RPMI7951 (cell line): ENCODE measurements around the gene DMD. TPM values are rescaled to one million over a fixed set of nuclear protein-coding genes. Genes with fewer than 3 reads are reported as not detected.
"Not testable (repeated sequence)": the region's sequence is repeated elsewhere in the genome, so short reads cannot be mapped to it uniquely, and the experiment has no call there.

Experiments
- DNase-seq: peaks from one replicate; pipeline ENCODE4 v3.0.0-alpha.2; 2012; ENCODE audit warnings: low read depth
- total RNA-seq: library from RNA; depleted of rRNA; stranded (reverse); fragments of >200 nt; shearing (Covaris generic); gene quantifications from 2 replicates; pipeline ENCODE4 v1.2.3, GENCODE V29; 2014

Gene DMD
- total RNA-seq, 1 experiment from 2014 or later = 2.0 TPM

DNA sequence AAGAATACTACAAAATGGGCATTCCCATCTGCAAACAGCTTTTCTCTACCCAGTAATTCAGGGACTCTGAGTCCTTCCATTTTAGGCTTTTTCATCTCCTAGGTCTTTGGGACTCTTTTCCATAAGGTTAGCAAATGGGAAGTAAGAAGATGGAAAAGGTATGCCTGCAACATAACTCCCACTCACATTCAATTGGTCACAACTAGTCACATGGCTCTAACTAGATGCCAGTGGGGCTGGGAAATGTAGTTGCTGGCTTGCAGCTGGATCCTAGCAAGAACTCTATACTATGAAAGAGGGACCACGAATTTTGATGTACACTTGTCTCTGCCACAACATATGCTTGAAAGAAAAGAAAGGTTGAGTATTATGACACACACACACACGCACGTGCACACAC lies 1184.6 kb downstream of the DMD start:
- no peak for DNase-seq

DNA sequence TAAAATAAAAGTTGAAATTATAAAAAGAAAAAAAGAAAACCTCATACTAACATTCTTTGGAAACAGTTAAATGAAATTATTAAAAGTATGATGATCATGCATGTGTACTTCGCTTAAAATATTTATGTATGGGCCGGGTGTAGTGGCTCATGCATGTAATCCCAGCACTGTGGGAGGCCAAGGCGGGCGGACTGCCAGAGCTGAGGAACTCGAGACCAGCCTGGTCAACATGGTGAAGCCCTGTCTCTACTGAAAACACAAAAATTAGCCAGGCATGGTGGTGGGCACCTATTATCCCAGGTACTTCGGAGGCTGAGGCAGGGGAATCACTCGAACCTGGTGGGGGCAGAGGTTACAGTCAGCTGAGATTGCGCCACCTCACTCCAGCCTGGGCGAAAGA lies 1187.3 kb downstream of the DMD start:
- DNase-seq = no peak

DNA sequence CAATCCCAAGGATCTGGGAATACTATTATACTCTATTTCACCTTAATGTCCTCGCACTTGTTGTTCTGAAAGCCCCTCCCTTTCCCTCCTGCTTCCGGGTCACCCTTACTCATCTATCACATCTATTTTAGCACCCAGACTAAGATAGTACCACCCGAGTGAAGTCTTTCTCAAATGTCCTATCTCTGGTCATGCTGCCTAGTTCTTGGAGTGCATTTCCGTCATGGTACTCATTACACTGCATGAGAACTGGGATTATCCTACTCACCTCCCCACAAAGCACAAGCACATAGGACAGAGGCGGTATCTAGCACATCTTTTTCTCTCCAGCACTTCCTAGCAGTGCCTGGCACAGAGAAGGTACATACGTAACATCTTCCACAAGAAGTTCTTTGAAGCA lies 1195.2 kb downstream of the DMD start:
- DNase-seq = no peak

DNA sequence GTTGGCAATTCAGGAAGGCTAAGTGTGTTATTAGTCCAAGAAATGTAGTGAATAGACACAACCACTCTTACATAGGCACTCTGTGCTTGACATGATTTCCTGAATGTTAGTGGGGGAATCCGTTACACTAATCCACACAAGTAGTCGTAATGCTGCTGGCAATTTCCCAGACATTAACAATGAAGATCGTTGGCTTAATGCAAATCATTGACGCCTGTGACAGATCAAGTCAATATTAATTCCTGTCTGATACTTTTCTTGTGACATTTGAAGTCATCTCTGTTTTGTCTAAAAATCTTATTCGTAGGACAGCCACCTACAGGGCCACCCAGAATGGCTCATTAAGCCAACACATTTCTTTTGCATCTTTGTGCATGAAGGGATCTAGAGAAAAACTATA lies 1200.4 kb downstream of the DMD start:
- DNase-seq = no peak

DNA sequence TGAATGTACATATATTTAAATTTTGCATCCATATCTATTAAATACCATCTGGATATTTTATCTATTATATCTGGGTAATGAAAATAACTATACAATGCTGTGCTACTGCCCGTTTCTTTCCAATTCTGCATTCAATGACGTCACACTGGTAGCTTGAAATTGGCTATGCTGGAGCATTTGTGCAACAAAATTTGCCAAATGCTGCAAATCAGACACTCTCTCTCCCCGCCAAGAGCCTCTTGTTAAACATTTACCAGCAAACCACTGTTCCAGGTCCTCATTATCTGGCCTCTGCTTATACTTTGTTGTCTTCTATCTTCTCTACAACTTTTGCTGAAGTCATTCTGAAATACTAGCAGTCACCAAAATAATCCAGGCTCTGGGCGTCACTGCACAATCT lies 1201.1 kb downstream of the DMD start:
- no peak for DNase-seq

DNA sequence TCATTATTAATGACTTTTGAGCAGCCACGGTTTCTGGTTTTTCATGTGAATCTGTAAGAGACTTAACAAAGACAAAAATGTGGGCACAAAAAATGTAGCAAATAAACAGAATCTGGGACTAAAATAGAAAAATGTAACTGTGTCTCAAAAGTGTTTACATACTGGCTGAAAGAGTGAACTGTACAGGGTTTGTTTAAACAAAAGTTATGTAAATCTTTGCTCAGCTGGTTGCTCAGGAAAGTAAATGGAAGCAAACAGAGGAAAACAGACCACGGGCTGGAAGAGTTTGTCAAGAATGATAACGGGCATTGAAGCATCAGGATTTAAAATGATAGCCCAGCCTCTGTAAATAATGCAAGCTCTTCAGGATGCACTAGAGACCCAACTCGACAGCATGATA lies 1217.7 kb downstream of the DMD start:
- no peak for DNase-seq

DNA sequence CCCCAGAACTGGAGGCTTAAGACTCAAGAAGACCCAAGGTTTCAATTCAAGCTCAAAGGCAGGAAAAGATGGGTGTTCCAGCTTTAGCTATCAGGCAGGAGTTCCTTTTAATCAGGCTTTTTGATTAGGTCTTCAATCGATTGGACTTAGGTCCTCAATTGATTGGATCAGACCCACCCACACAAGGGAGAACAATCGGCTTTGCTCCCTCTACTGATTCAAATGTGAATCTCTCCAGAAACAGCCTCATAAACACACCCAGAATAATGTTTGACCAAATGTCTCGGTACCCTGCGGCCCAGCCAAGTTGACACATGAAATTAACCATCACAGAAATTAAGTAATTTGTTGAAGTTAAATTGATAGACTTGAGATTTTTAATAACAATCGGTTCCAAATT lies 1222.4 kb downstream of the DMD start:
- DNase-seq = no peak

DNA sequence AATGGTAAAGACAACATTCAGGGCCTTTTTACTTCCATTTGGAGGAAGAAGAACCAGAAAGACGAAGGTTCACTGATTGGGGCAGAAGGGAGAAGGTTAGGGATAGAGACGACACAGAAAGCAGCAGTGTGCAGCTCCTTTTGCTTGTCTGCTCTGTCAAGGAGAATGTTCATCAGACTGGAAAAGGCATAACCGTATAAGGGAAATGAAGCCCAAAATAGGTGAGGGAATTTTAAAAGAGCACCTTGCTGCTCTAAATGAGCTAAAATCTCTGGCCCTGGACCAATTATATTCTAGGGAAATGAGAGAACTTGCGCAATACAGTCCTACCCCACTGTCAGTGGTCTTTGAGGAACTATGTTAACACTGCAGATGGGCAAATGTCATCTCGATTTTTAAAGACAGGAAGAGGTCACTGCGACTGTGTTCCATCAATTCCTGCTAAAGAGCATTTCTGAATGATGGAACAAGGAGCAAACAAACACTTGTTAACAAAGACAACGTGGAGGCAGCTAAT lies 1229.7 kb downstream of the DMD start:
- DNase-seq = no peak

DNA sequence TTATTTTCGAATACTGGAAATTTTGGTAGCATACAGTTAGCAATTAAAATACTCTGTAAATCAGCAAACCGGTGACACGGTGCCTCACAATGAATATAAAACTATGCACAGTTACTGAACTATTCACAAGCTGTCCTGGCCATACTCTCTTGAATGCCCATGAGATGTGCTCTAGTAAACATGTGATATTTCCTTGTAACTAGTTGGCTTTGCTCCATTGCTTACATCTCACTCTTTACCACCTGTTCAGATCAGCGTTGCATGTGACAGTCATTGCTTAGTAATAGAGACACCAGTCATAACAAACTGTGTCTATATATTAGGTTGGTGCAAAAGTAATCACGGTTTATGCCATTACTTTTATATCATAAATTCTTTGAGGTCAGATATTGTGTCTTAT lies 1241.6 kb downstream of the DMD start:
- DNase-seq = no peak

DNA sequence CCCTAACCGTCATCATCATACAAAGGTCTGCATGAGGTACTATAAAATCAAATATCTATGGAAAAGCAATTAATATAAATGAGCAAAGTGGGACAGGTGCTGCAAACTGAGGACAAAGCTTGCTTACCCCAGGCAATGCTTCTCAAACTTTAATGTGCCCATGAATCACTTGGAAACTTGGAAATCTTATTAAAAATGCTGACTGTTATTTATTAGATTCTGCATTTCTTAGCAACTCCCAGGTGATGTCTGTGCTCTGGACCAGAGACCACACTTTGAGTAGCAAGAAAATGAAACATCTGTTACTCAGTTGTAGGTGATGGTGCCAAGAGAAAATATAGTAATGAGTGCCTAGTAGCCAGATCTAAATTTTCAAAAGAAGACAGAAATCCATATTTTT lies 1249.1 kb downstream of the DMD start:
- DNase-seq = no peak

DNA sequence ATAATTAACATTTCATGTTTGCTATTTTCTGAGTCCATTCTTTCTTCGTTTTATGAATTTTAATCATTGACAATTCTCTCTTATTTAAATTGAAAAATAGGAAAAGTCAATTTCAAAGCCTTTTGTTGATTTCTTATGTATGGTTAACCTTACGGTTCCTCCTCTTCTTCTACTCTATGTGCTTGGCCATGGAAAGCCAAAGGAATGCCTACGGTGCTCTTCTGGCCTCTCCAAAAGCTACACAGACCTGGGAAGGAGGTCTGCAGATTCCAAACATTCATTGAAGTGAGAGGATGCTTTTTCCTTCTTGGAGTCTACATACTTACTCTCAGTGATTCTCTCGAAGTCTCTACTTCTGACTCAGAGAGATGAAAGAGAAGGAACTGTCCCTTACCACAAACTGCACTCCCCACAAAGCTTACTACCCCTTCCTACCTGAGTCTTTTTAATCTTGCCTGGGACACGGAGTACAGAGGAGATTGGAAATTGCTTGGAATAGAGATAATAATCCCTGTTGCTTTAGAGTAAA lies 1276.4 kb downstream of the DMD start:
- no peak for DNase-seq

DNA sequence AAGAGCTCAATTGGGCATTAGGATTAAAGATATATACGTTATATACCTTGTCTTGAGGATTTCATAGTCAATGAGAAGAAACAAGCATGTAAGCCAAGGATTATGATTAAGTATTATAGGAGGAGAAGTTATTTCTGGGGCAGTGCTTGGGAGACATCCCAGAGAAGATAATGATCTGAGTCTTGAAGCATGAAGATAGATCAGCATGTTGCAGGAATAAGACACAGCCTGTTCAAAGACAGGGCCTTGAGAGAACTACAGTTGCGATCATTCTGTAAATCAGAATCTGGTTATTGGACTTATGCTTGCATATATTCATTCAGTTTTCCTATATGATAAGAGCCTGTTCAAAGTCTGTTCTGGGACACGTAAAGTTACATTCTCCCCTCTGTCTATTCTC lies 1277.3 kb downstream of the DMD start:
- no peak for DNase-seq

DNA sequence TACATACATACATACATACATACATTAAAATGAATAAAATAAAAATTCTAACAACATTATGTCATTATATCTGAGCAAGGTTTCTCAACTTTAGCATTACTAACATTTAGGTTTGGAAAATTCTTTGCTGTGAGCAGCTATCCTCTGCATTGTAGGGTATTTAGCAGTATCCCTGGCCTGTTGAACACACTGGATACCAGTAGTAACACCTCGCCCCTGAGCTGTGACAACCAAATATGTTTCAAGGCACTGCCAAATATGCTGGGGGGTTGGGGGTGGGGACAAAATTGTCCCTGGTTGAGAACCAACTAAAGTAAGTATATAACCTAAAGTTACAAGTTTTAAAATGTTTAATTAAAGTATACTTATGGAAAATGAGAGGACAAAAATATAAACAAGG lies 1278.6 kb downstream of the DMD start:
- no peak for DNase-seq

DNA sequence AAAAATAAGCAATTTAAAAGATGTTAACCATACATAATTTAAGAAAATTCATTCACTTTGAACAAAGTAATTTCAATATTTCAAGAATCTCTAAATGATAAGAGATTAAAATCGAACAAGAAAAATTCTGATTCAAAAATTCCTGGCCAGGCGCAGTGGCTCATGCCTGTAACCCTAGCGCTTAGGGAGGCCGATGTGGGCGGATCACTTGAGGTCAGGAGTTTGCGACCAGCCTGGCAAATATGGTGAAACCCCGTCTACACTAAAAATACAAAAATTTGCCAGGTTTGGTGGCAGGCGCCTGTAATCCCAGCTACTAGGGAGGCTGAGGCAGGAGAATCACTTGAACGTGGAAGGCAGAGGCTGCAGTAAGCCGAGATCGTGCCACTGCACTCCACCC lies 1279.0 kb downstream of the DMD start:
- DNase-seq = not testable (repeated sequence)

DNA sequence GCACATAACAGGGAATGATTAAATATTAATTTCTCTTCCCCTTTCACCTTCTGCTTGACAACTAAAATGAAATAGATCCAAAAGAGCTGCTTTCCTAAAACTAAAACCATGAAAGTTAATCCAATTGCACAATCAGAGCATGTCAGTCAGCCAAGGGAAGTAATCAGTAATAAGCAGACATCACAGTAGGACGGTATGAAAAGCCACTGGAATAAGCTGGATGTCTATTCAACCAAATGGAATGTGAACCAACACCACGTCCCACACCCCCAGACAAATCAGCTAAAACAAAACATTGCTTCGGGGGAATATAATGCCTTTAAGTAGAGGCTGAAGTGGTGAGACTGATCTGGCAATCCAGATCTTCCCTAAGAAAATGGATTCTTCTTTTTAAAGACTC lies 1280.1 kb downstream of the DMD start:
- no peak for DNase-seq

DNA sequence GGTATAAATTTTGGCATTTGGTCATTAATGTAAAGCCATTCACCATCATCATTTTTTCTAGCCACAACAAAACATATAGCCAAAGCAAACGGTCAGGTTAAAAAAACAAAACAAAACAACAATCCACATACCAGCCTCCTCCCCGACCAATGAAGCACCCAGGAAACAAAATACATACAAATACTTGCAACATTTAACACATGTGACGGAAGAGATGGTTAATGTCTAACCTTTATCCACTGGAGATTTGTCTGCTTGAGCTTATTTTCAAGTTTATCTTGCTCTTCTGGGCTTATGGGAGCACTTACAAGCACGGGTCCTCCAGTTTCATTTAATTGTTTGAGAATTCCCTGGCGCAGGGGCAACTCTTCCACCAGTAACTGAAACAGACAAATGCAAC lies 1282.0 kb downstream of the DMD start:
- DNase-seq = no peak

DNA sequence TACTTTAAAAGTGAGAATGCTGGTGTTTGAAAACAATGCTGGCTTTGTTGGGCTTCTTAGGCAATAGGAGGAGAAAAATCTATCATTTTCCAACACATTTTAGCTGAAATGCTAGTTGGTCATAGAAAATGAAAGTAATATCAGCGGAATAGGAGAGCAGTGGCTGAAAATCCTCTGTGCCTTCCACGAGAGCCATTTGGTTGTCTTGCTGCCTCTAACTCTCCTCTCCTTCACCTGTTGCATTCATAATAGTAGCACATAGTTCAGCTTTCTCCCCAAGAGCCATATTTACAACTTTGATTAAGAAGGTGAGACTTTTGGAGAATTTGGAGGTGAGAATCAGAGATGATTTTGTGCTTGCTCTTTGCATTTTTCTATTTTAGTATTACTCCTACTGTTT lies 1290.1 kb downstream of the DMD start:
- DNase-seq = no peak

DNA sequence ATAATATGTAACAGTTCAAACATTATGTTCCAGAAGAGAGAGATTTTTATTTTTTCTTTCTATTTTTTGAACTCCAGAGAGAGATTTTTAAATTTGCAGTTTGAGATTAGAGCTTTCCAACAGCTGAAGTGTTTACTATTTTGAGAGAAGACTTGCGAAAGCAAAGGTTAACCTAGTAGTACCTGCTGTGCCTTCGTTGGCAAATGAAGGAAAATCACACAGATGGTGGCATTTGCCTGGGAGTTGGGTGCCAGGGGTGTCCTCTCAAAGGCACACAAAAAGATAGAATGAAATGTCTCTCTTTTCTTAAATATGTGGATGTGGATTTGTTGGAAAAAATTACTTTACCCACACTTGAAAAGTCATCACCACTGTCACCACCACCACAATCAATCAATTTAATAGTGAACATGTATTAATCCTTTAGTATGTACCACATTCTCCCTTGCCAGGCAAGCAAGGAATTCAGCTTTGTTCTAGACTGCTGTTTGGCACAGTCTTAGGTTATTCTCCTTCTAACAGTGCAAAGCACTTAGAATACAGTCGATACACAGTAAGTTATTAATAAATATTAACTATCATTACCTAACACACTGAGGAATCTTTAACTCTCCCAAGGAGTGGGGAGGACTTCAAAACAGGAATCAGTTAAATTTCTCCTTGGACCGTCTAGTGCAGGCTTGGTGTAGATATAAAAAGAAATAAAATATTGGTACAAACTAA lies 1301.3 kb downstream of the DMD start:
- no peak for DNase-seq

DNA sequence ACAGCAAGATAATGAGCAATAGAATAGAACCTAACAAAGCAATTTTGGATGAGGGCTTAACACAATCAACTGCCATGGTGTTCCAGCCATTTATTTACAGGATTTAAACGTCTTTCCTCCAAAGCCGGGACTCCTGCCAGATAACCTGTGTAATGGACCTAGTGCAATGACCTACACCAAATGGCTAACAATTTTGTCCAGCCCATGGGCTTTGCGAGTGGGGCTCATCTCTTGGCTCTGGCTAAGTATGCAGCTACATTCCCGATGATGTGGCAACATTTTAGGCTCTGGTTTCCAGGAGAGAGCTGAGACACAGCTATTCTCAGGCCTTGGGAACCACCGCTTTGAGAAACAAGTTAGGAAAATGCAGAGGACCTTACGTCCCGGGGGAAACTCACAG lies 1317.2 kb downstream of the DMD start:
- DNase-seq = no peak

DNA sequence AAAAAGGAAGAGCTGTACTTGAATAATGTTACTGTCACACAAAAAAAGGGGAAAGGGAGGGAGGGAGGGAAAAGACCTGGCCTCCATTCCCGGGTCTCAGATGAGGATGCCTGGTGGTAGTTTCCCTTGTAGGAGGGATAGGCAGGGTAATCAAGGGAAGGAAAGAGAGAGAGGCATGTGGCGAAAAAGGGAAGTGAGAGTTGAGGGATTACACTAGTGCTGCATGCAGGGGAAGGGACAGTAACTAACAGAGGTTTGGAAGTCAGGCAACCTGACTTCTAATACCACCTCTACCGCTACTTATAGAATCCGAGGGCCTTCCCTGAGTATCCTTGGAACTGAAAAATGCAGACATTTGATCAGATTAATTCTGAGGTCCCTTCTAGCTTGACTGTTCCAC lies 1317.8 kb downstream of the DMD start:
- DNase-seq = no peak

DNA sequence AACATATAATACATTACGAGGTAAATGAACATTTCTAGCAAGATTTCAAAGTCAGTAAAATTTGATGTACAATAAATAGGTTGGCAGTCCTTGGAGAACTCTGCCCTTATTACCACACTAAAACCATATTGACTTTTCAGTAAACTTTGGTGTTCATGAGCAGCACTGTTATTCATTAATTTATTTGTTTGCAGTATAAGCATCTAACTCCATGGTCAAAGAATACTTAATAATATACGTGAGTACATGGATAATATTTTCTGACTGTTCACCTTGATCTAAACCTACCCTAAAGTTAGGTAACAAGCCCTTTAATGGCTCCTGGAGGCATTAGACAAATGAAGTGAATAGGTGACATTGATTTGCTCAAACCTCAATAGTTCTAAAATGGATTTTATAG lies 1322.3 kb downstream of the DMD start:
- no peak for DNase-seq

DNA sequence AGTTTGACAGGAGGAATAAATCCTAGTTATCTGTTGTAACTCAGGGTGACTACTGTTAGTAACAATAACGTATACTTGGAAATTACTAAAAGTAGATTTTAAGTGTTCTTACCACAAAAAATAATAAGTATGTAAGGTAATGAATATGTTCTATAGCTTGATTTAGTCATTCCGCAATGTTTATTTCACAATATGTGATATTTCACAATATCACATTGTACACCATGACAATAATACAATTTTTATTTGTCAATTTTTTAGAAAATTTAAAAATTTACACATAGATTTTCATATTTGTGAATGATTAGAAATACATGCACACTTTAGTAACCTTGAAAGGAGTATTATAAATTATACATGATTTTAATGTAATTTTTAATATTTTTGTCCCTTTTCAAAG lies 1326.8 kb downstream of the DMD start:
- DNase-seq = no peak

DNA sequence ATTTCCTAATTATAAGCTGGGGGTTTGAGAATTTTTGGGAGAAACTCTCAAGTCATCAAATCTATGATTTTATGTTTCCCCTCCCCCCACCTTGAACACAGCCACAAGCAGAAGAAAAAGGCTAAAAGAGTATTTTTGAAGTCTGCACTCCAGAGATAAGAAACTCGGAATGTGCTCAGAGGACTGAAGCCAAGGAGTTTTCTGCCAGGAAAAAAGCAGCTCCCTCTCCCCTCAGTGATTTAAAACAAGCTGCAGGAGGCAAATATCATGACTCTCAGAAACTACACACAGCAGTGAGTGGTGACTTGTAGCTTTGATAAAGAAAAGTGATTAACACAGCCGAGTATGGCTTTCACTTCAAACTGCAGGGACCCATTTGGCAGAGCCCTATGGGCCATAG lies 1339.3 kb downstream of the DMD start:
- DNase-seq = no peak

DNA sequence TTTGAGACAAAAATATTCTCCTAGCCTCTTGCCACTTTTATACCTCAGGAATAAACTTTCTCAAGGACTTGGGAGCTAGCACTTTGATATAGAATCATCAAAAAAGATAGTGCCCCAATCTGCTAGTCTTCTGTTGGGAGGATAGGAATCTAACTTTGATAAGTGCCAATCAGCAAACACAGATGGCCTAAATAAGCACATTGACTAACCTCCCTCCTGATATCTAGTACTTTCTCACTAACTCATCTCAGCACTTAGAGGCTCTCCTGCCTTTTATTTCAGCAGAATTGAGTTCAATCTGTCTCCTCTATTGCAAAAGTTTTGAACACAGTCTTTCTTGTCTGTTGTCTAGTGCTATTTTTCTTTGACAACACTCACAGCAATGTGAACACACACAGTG lies 1341.1 kb downstream of the DMD start:
- no peak for DNase-seq
